OCI-LY7 (cell line): ENCODE results near the gene NLRC3. TPM values are rescaled to one million over a fixed set of nuclear protein-coding genes. Genes with fewer than 3 reads are reported as not detected.
A peak's percentile ranks its signal among the peaks of the same experiment; 100 is the strongest.

Experiments used
- BruUV-seq: library from RNA; stranded (reverse); fragments of 400-500 nt; replicated peaks from 2 replicates; lab custom pipeline; 2021; lab: Mats Ljungman, UMichigan
- CTCF ChIA-PET: fragments of 300-600 bp; sonication (Branson Sonifier 250); formaldehyde crosslinking; loops from one replicate; lab custom pipeline; 2022; ENCODE audit warnings: antibody characterized with exemption; ENCODE audit not compliant: unreplicated experiment; lab: Charles Lee
- POLR2A ChIA-PET: fragments of 300-600 bp; sonication (Branson Sonifier 250); formaldehyde crosslinking; loops from one replicate; lab custom pipeline; 2022; ENCODE audit warnings: antibody characterized with exemption; lab: Charles Lee
- DNase-seq: peaks from one replicate; pipeline ENCODE4 v3.0.0-alpha.2; 2015; ENCODE audit warnings: low spot score
- H2AFZ ChIP-seq: fragments of 200-600 bp; sonication (generic), shearing (Covaris generic); 2 replicates; pipeline ENCODE4 v1.6.1; 2014; ENCODE audit warnings: mild to moderate bottlenecking, antibody characterized with exemption, low read length, moderate library complexity
- H3K27ac ChIP-seq: fragments of 200-600 bp; sonication (generic); 2 replicates; pipeline ENCODE4 v1.5.1; 2014; ENCODE audit warnings: mixed run types, low read depth, mild to moderate bottlenecking, moderate library complexity, low read length, inconsistent platforms; ENCODE audit not compliant: poor library complexity, severe bottlenecking
- H3K36me3 ChIP-seq: fragments of 200-600 bp; sonication (generic); 2 replicates; pipeline ENCODE4 v1.6.1; 2014; ENCODE audit warnings: mild to moderate bottlenecking, antibody characterized with exemption, low read length, moderate library complexity, mixed read lengths; ENCODE audit not compliant: insufficient read depth
- H3K4me1 ChIP-seq: fragments of 200-600 bp; sonication (generic); 2 replicates; pipeline ENCODE4 v1.5.1; 2014; ENCODE audit warnings: mild to moderate bottlenecking, low read length; ENCODE audit not compliant: insufficient read depth, poor library complexity, severe bottlenecking
- H3K4me2 ChIP-seq: fragments of 200-600 bp; sonication (generic); 2 replicates; pipeline ENCODE4 v1.6.1; 2014; ENCODE audit warnings: mild to moderate bottlenecking, low read length
- H3K4me3 ChIP-seq: fragments of 200-600 bp; sonication (generic); 2 replicates; pipeline ENCODE4 v1.5.1; 2014; ENCODE audit warnings: mild to moderate bottlenecking, low read depth, low read length; ENCODE audit not compliant: poor library complexity, severe bottlenecking
- H3K79me2 ChIP-seq: fragments of 200-600 bp; sonication (generic); 2 replicates; pipeline ENCODE4 v1.6.1; 2016; ENCODE audit warnings: low read depth, mild to moderate bottlenecking, low read length, moderate library complexity, mixed read lengths; ENCODE audit not compliant: insufficient read depth
- H3K9me2 ChIP-seq: fragments of 200-600 bp; sonication (generic); 2 replicates; pipeline ENCODE4 v1.6.1; 2016; ENCODE audit warnings: mild to moderate bottlenecking, low read length, mixed read lengths; ENCODE audit not compliant: insufficient read depth
- H3K9me3 ChIP-seq: fragments of 200-600 bp; sonication (generic); 2 replicates; pipeline ENCODE4 v1.6.1; 2014; ENCODE audit warnings: mild to moderate bottlenecking, mixed run types, low read length, mixed read lengths
- H4K20me1 ChIP-seq: fragments of 200-600 bp; sonication (generic); 2 replicates; pipeline ENCODE4 v1.6.1; 2014; ENCODE audit warnings: mild to moderate bottlenecking, antibody characterized with exemption, low read length, moderate library complexity, mixed read lengths; ENCODE audit not compliant: insufficient read depth
- CTCF ChIP-seq: fragments of 200-600 bp; sonication (generic); conservative IDR thresholded peaks from 2 replicates; pipeline ENCODE4 v1.5.1; 2014; ENCODE audit warnings: mild to moderate bottlenecking, antibody characterized with exemption, low read length, moderate library complexity, mixed read lengths
- EZH2phosphoT487 ChIP-seq: fragments of 200-600 bp; sonication (generic); IDR thresholded peaks from 2 replicates; pipeline ENCODE4 v1.6.1; 2018; ENCODE audit warnings: low read depth, borderline replicate concordance, mild to moderate bottlenecking, mixed run types, antibody characterized with exemption, low read length, moderate library complexity, mixed read lengths
- intact Hi-C: fragments of 100-400 bp; cut with micrococcal nuclease; formaldehyde crosslinking; loops from one replicate; pipeline ENCODE4 v1.10.0; 2022; ENCODE audit not compliant: unreplicated experiment
- total RNA-seq, 2 experiments: library from RNA; depleted of rRNA in 1 of 2; stranded (reverse); fragments of >200 nt in 1 of 2; shearing (Covaris generic) in 1 of 2; gene quantifications; 2 replicates each; pipeline ENCODE4 v1.2.3, GENCODE V29; 2014 to 2022

NLRC3 gene
- total RNA-seq, 2 experiments from 2014 or later = 50.6 to 74.0 TPM

GRCh38 chr16:3625331-3625730 lies 48.1 kb upstream of the NLRC3 start:
- BruUV-seq = no TSS peak
- Histone ChIP-seq H4K20me1 (no peaks in the 10 kb centered on the region), H3K4me1 (peaks cover 87% of the 10 kb centered on the region), H3K36me3 (0 out of 2 replicates have a peak, but pooled peaks cover 3% of the 10 kb centered on the region), H2AFZ (peak overlapping the region; percentile 53; the same call in 1 of the 2 replicates), H3K4me2 (peak overlapping the region; percentile 96), H3K9me3 (no peaks in the 10 kb centered on the region), H3K79me2 (peaks cover 61% of the 10 kb centered on the region), H3K27ac (peak overlapping the region; percentile 94), H3K4me3 (peak overlapping the region; percentile 36), H3K9me2 (no peaks in the 10 kb centered on the region)
- POLR2A ChIA-PET = interaction anchor here (1.6 kb wide), 1 partner anchor 13 kb away, joined by 5 read pairs; the partner anchor contains the start of gene SLX4
- TF ChIP-seq EZH2phosphoT487 = no peak
- TF ChIP-seq CTCF = no peak
- no peak for DNase-seq
- intact Hi-C loops = loop anchor here (10.0 kb wide), 1 partner anchor 471 kb away; no protein-coding TSS in a partner anchor
- CTCF ChIA-PET = no interaction called here

GRCh38 chr16:3623642-3624041 lies 46.4 kb upstream of the NLRC3 start:
- H3K36me3 ChIP-seq = no peaks in the 10 kb centered on the region; the same call in 1 of the 2 replicates
- H3K4me1 ChIP-seq = peaks cover 97% of the 10 kb centered on the region
- peaks cover 65% of the 10 kb centered on the region for H3K79me2 ChIP-seq
- H3K4me2 ChIP-seq = peak overlapping the region; percentile 96
- peak overlapping the region; percentile 94 for H3K27ac ChIP-seq
- no peaks in the 10 kb centered on the region for H3K9me2 ChIP-seq
- BruUV-seq = no TSS peak
- no peaks in the 10 kb centered on the region for H3K9me3 ChIP-seq
- peak overlapping the region; percentile 11; the same call in 1 of the 2 replicates for H2AFZ ChIP-seq
- TF ChIP-seq CTCF (no peak), EZH2phosphoT487 (no peak)
- CTCF ChIA-PET = no interaction called here
- H4K20me1 ChIP-seq = no peaks in the 10 kb centered on the region
- intact Hi-C loops = loop anchor here (1.0 to 10.0 kb wide), 3 partner anchors 36 to 469 kb away; no protein-coding TSS in a partner anchor
- DNase-seq = peak; percentile 66
- POLR2A ChIA-PET = interaction anchor here (1.6 kb wide), 1 partner anchor 12 kb away, joined by 5 read pairs; the partner anchor contains the start of gene SLX4
- peak overlapping the region; percentile 67 for H3K4me3 ChIP-seq

GRCh38 chr16:3618769-3619141 lies 41.6 kb upstream of the NLRC3 start:
- peak overlapping the region; percentile 63 for H3K4me2 ChIP-seq
- no peak for DNase-seq
- peaks cover 44% of the 10 kb centered on the region for H3K36me3 ChIP-seq
- H2AFZ ChIP-seq = peak overlapping the region; percentile 12; the same call in 1 of the 2 replicates
- CTCF ChIA-PET = interaction anchor here (0.7 kb wide), 1 partner anchor 92 kb away, joined by 3 read pairs; no protein-coding TSS in a partner anchor
- intact Hi-C loops = no loop called here
- no TSS peak for BruUV-seq
- no peaks in the 10 kb centered on the region for H3K9me2 ChIP-seq
- TF ChIP-seq EZH2phosphoT487 = no peak
- TF ChIP-seq CTCF = no peak
- H3K9me3 ChIP-seq = peaks cover 4% of the 10 kb centered on the region; the same call in 1 of the 2 replicates
- peak overlapping the region; percentile 94 for H3K27ac ChIP-seq
- POLR2A ChIA-PET = interaction anchor here (0.6 kb wide), 2 partner anchors 72 to 92 kb away, joined by 3 read pairs; no protein-coding TSS in a partner anchor
- peak overlapping the region; percentile 31 for H3K4me3 ChIP-seq
- H3K4me1 ChIP-seq = peaks cover 90% of the 10 kb centered on the region
- H3K79me2 ChIP-seq = peaks cover 89% of the 10 kb centered on the region
- H4K20me1 ChIP-seq = no peaks in the 10 kb centered on the region
